Activated CD8-positive, alpha-beta T cell treated with anti-CD3 and anti-CD28 coated beads for 36 hours (primary cell): ENCODE measurements around the gene ZFYVE28. TPM values are rescaled to one million over a fixed set of nuclear protein-coding genes. Genes with fewer than 3 reads are reported as not detected.

ENCODE experiments used
- ATAC-seq: fragments of 200-7000 bp; cut with Tn5 transposase; one replicate; pipeline ENCODE4 v1.10.0; 2021; ENCODE audit warnings: mild to moderate bottlenecking, moderate library complexity
- CTCF ChIA-PET: fragments of 350-600 bp; sonication (Branson Sonifier 250); formaldehyde crosslinking; loops from one replicate; lab custom pipeline; 2021; ENCODE audit warnings: antibody characterized with exemption; lab: Charles Lee
- POLR2A ChIA-PET: fragments of 350-600 bp; sonication (Branson Sonifier 250); formaldehyde crosslinking; loops from one replicate; lab custom pipeline; 2021; ENCODE audit warnings: antibody characterized with exemption; lab: Charles Lee
- DNase-seq: peaks from one replicate; pipeline ENCODE4 v3.0.0-alpha.2; 2020
- H3K27ac Mint-ChIP-seq: one replicate; pipeline ENCODE4 v1.8.0; 2021; ENCODE audit warnings: mild to moderate bottlenecking, mixed read lengths
- H3K27me3 Mint-ChIP-seq: one replicate; pipeline ENCODE4 v1.8.0; 2021; ENCODE audit warnings: mixed read lengths
- H3K36me3 Mint-ChIP-seq: one replicate; pipeline ENCODE4 v1.8.0; 2021; ENCODE audit warnings: low read depth, mixed read lengths
- H3K4me1 Mint-ChIP-seq: one replicate; pipeline ENCODE4 v1.8.0; 2021; ENCODE audit warnings: low read depth, mixed read lengths
- H3K4me3 Mint-ChIP-seq: one replicate; pipeline ENCODE4 v1.8.0; 2021; ENCODE audit warnings: mild to moderate bottlenecking, moderate library complexity, mixed read lengths
- H3K9me3 Mint-ChIP-seq: one replicate; pipeline ENCODE4 v1.8.0; 2021; ENCODE audit warnings: mixed read lengths
- intact Hi-C: fragments of 100-400 bp; cut with micrococcal nuclease; formaldehyde crosslinking; loops from one replicate; pipeline ENCODE4 v1.10.0; 2022
- total RNA-seq, 2 experiments: library from RNA; stranded (reverse); gene quantifications; one replicate each; pipeline ENCODE4 v1.2.3, GENCODE V29; 2021
- TF ChIP-seq, protein P1 (sequence below): fragments of 200-600 bp; IDR thresholded peaks from one replicate; pipeline ENCODE4 v1.8.0; 2022; ENCODE audit warnings: antibody characterized with exemption, mild to moderate bottlenecking

ZFYVE28 gene
- total RNA-seq, 2 experiments from 2014 or later = 4.9 to 7.0 TPM

DNA sequence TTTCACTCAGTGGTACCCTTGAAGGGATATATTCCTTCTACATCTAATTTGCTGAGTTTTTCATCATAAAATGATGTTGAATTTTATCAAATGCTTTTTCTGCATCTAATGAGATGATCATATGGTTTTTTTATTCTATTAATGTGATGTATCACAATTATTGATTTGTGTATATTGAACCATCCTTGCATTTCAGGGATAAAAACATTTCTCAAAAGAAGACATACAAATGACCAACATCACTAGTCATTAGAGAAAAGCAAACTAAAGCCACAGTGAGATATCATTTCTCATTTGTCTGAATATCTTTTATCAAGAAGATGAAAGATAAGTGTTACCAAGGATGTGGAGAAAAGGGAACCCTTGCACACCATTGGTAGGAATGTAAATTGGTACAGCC, 90.9 kb downstream of the ZFYVE28 start:
- Mint-ChIP-seq H3K27ac (no peak overlapping the region), H3K4me1 (no peaks in the 10 kb centered on the region), H3K9me3 (peaks cover 9% of the 10 kb centered on the region), H3K36me3 (peaks cover 12% of the 10 kb centered on the region), H3K27me3 (no peaks in the 10 kb centered on the region), H3K4me3 (no peak overlapping the region)
- CTCF ChIA-PET = no interaction called here
- DNase-seq (no peak), ATAC-seq (no peak)
- intact Hi-C loops = no loop called here
- POLR2A ChIA-PET = no interaction called here
- TF ChIP-seq, protein P1, sequence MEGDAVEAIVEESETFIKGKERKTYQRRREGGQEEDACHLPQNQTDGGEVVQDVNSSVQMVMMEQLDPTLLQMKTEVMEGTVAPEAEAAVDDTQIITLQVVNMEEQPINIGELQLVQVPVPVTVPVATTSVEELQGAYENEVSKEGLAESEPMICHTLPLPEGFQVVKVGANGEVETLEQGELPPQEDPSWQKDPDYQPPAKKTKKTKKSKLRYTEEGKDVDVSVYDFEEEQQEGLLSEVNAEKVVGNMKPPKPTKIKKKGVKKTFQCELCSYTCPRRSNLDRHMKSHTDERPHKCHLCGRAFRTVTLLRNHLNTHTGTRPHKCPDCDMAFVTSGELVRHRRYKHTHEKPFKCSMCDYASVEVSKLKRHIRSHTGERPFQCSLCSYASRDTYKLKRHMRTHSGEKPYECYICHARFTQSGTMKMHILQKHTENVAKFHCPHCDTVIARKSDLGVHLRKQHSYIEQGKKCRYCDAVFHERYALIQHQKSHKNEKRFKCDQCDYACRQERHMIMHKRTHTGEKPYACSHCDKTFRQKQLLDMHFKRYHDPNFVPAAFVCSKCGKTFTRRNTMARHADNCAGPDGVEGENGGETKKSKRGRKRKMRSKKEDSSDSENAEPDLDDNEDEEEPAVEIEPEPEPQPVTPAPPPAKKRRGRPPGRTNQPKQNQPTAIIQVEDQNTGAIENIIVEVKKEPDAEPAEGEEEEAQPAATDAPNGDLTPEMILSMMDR = no peak

DNA sequence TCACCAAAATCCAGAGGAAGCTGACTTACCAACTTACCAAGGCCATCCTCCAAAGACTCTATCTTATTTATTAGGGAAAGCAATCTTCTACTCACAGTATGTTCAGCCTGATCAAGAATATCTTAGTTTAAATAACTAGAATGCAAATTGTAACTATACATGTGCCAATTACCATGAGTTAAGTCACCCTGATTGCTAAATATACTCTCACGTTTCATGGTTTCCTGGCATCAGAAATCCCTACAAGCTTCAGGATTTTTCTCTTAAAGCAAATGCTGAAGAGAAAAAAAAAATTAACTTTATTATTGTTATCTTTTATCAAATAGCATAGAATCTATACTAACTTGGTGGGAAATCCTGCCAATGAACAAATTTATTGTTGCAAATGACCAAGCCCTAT, 93.6 kb downstream of the ZFYVE28 start:
- no peak for DNase-seq
- Mint-ChIP-seq H3K27me3 (no peaks in the 10 kb centered on the region), H3K9me3 (peaks cover 9% of the 10 kb centered on the region), H3K36me3 (peaks cover 12% of the 10 kb centered on the region), H3K27ac (no peak overlapping the region), H3K4me1 (peaks cover 3% of the 10 kb centered on the region), H3K4me3 (no peak overlapping the region)
- no peak for ATAC-seq
- ChIA-PET CTCF (no interaction called here), POLR2A (interaction anchor here (1.2 kb wide), 1 partner anchor 11 kb away, joined by 3 read pairs; no protein-coding TSS in a partner anchor)
- intact Hi-C loops = no loop called here
- TF ChIP-seq, protein P1 = no peak

DNA sequence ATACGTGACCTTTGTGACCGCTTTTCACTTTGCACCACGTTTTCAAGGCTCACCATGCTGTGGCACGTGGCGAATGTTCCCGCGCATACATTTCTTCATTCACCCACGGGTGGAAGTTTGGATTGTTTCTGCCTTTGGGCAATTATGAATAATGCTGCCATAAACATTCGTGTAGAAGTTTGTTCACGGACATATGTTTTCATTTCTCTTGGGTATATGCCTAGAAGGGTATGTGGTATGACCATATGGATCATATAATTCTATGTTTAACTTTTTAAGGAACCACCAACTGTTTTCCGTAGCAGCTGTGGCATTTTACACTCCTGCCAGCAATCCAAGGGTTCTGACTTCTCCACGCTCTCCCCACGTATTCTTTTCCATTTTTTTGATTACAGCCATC, 95.6 kb downstream of the ZFYVE28 start:
- no peak for DNase-seq
- CTCF ChIA-PET = no interaction called here

DNA sequence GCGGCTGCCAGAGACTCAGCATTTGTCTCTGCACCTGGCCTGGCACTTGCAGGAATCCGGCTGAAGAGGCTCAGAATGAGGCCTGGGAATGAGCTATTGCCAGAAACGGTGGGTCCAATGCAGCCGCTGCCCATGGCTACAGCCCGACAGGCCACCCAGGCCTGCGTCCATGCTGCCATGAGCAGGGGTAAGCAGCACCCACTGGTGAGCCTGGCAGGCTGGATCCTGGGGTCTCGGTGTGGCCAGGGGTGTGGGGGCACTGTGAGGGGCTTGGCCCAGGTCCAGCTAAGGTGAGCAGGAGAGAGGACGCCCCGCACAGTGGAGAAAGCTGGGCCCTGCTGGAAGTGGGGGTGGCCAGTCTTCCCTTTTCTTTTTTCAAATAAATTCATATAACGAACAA, 96.2 kb downstream of the ZFYVE28 start:
- ATAC-seq = no peak
- TF ChIP-seq, protein P1 = no peak
- Mint-ChIP-seq H3K27ac (no peak overlapping the region), H3K27me3 (no peaks in the 10 kb centered on the region), H3K4me3 (no peak overlapping the region), H3K36me3 (no peaks in the 10 kb centered on the region), H3K4me1 (peaks cover 3% of the 10 kb centered on the region), H3K9me3 (no peaks in the 10 kb centered on the region)
- DNase-seq = no peak
- intact Hi-C loops = no loop called here
- ChIA-PET CTCF (interaction anchor here (1.1 kb wide), 1 partner anchor 18 kb away, joined by 3 read pairs; no protein-coding TSS in a partner anchor), POLR2A (no interaction called here)

More for the DNA sequence above, 95.6 kb downstream of the ZFYVE28 start:
- TF ChIP-seq, protein P1 = no peak
- Mint-ChIP-seq H3K4me3 (no peak overlapping the region), H3K9me3 (peaks cover 5% of the 10 kb centered on the region), H3K27me3 (no peaks in the 10 kb centered on the region), H3K27ac (no peak overlapping the region), H3K4me1 (peaks cover 3% of the 10 kb centered on the region), H3K36me3 (peaks cover 3% of the 10 kb centered on the region)
- intact Hi-C loops = no loop called here
- POLR2A ChIA-PET = no interaction called here
- no peak for ATAC-seq

DNA sequence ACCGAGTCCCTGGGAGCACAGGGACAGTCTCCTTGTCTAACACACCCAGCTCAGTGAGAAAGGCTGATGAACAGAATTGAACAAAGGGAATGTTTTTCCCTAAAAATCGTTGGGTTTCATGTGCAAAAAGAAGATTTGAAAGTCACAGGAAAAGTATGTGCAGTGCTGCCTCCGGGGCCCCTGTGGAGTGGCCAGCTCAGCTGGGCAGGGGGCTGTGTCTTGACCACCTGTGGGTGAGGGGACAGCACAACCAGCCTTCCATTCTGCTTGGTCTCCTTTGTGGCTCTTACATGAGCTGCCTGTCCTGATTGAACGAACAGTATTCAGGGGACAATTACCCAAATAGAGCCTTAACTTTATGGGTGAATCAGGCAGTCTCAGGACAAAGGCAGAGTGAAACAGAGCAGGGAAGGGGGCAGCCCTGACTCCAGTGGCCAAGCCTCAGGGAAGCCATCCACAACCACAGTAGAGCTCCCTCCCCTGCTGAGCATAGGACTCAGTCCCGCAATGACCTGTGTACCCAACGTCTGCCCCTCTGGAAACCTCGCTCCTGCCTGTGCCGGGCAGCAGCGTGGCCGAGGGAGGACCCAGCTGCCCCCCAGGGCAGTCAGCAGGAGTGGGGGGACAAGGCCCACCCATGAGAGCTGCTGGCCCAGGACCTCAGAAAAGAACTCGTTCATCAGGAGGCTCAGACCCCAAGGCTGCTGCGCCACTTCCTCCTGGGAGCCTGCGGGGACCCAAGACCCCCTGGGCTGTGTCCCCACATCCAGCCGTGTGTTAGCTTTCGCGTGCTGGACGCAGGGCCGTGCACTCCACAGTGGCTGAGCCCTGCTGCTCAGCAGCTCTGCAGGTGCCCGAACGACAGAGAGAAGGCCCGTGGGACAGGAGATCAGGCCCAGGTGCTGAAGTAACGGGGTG, 96.9 kb downstream of the ZFYVE28 start:
- CTCF ChIA-PET = interaction anchor here (1.0 to 1.1 kb wide), 2 partner anchors 18 to 102 kb away, joined by 3 read pairs; no protein-coding TSS in a partner anchor
- no peaks in the 10 kb centered on the region for H3K27me3 Mint-ChIP-seq
- POLR2A ChIA-PET = no interaction called here

More for the DNA sequence above, 96.9 kb downstream of the ZFYVE28 start:
- H3K9me3 Mint-ChIP-seq = no peaks in the 10 kb centered on the region
- H3K4me1 Mint-ChIP-seq = peaks cover 3% of the 10 kb centered on the region
- no peaks in the 10 kb centered on the region for H3K36me3 Mint-ChIP-seq
- no peak for DNase-seq
- intact Hi-C loops = no loop called here
- TF ChIP-seq, protein P1 = no peak
- H3K4me3 Mint-ChIP-seq = no peak overlapping the region
- no peak overlapping the region for H3K27ac Mint-ChIP-seq
- no peak for ATAC-seq
